Islet of Langerhans (tissue), 1 donor: ENCODE measurements around the gene HOTAIR.

Experiments
- FAIRE-seq: peaks from one replicate; lab custom pipeline; 2011; peaks lifted over from hg19 to GRCh38; lab: Jason Lieb, UNC

The HOTAIR gene

DNA sequence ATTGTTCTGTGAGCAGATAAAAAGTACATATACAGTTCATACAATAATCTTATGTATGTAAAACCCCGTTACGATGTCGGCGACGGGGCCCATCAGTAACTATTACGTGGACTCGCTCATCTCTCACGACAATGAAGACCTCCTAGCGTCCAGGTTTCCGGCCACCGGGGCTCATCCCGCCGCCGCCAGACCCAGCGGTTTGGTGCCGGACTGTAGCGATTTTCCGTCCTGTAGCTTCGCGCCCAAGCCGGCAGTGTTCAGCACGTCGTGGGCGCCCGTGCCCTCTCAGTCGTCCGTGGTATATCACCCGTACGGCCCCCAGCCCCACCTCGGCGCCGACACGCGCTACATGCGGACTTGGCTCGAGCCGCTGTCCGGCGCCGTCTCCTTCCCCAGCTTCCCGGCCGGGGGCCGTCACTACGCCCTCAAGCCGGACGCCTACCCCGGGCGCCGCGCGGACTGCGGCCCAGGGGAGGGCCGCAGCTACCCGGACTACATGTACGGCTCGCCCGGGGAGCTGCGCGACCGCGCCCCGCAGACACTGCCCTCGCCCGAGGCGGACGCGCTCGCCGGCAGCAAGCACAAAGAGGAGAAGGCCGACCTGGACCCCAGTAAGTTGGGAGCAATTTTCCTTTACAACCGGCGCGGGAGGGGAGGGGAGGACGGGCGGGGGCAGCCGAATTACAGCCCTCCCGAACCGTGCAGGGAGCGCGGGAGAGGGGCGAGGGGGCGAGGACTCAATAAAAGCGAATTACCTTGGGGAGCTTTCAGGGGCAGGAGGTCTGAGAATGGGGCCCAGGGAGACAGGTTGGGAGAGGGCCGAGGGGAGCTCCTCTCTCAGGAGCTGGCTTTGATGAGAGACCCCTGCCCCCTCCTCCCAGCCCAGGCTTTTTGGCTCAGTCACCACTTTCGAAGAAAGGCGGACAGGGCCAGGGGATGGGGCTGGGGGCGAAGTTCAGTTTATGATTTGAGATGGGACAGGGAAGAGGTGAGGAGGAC lies 25.7 kb upstream of the HOTAIR start, which contains the start of gene HOXC9:
Gene HOXC9 (plus strand): TSS at position 46 of the 999 bp plus-strand sequence. CDS start 28 bp downstream, at position 74.
- no peak for FAIRE-seq

DNA sequence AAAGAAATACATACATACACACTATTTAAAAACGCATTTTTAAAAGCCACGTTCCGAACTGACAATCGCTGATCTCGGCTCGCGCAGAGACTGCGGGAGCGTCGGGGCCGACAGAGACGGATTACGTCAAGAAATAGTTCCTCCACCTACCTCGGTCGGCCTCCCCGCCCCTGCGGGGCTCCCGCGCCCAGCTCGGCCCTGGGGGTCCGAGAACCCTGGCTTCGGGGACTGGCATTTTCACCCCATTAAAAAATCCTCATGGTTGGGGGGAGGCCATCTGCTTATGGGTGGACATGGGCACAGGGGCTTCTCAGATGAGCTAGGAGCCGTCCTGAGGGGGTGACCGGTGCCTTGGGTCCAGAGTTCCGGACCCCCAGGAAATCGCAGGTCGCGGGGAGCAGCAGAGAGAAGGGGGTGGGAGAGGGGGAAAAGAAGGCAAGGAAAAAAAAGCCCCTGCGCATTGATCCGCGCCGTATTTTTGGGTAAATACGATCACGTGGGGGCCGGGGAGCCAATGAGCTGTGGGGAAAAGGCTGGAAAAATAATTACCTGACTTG lies 24.9 kb upstream of the HOTAIR start:
- no peak for FAIRE-seq

DNA sequence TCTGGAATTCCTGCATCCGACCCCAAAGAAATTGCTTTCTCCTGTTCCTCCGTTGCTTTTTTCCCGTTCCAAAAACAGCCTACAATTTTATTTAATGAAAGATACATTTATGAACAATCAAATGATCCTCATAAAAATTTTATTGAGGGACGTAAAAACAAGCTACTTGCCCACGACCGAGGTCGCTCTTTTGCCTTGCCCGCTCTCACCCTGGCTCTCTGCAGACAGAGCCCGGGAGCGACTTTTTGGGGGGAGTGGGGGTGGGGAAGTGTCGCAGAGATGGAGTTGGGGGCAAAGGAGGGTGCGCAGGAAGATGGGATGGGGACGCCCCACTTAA lies 24.1 kb upstream of the HOTAIR start:
- FAIRE-seq: no peak

DNA sequence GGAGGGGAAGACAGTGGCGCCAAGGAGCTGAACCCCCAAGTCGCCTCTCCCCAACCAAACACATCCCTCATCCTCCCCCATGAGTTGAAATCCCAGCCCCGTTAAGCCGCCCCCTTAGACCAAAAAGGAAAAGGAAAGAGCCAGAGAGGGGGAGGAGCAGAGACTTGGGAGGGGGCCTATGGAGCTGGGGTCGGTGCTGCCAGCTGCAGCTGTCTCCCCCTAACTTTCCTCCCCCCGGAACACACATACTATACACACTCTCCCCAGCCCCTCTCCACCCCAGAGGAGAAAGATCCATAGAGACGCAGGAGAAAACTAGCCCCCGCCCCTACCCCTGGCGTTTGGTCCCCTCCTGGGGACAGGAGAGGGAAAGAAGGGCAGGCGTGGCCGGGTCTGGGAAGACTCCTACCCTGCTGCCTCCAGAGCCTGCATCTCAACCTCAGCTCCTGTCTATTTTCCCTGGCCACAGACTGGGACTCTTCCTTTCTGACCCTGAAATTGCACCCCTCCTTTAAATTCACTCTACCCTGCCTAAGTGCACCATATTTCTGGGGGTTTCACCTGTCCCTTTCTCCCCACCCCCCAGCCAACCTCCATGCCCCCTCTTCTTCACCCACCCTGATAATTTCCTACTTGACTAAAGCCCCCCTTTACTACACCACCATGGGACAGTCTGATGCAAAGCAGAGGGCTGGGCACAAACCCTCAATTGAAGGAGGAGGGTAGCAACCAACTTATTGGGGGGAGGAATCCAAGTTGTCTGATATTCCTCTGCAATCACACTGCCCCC lies 23.6 kb upstream of the HOTAIR start:
- no peak for FAIRE-seq

DNA sequence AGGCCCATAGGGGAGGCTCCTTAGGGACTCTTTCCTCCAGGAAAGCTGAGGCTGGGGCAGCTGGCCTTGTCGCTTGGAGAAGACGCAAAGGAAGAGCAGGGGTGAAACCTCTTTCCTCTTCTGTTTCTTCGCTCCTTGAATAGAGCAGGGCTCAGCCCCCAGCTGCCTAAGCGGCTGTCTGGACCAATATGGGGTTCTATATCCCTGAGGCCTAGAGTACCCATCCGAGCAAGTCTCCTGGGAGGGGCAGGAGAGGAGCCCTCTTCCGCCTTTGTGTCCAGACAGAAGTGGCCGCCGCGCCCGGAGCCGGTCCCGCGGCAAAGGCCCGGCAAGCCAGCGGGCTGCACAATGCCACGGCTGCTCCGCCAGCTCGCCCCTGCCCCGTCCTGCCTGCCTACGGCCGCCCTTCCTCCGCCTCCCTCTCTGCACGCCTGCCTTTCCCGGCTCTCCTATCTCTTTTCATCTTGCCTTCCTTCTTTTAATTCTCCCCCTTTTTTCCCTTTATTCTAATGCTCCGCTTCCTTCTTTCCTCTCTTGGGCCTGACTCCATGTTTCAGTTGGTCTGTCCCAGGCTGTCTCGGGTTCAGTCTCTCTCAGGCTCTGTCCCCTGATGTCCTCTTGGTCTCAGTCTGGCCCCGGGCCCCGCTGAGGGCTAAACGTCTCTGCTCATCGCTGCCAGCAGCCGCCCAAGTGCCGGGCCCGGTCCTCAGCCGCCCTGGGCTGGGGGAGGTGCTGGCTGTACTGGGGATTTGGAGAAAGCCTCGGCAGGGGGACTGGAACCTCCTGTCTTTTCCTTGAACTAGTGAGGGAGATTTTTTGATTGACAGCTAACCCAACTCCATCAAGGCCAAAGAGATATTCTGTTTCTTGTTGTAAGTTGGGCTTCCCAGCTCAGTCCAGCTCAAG lies 22.7 kb upstream of the HOTAIR start:
- FAIRE-seq: no peak

DNA sequence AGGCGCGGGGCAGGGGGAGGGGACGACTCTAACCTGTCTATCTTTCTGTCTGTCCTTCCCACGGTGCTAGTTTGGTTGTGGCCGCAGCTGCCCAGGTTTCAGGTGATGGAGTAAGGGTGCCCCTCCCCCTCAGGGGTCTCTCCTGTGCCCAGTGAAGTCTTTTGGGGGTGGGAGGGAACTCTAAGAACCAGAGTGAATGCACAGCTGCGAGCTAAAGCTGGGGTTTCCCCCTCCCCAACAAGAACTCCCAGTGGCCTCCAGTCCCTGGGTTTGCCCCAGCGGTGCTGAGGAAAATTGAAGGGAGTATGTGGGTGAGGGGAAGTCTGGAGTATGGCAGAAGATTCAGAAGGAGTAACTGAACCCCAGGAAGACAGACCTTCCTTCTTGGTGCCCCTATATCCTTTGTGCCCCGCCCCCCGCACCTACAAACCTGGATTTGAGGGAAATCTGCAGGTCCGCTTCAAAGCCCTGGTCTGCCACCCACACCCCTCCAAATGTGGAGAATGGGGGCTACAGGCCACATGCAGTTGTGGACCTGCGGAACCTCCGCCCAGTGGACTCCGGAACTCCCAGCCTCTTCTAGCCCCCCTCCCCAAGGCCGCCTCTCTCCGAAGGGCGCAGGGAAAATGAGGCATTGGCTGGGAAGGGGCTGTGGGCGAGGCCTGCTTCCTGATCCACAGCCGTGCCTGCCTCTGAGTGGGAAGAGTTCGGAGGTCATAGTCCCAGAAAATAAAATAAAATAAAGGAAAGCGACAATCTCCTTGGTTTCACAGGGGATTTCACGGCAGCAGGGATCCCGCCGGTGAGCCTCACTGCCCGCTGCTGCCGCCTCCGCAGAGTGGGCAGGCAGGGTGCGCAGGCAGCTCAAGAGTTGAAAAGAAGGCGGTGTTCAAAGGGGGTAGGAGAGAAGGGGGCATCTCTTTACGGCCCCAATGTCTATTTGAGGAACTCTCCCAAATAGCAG lies 21.8 kb upstream of the HOTAIR start:
- FAIRE-seq: no peak

DNA sequence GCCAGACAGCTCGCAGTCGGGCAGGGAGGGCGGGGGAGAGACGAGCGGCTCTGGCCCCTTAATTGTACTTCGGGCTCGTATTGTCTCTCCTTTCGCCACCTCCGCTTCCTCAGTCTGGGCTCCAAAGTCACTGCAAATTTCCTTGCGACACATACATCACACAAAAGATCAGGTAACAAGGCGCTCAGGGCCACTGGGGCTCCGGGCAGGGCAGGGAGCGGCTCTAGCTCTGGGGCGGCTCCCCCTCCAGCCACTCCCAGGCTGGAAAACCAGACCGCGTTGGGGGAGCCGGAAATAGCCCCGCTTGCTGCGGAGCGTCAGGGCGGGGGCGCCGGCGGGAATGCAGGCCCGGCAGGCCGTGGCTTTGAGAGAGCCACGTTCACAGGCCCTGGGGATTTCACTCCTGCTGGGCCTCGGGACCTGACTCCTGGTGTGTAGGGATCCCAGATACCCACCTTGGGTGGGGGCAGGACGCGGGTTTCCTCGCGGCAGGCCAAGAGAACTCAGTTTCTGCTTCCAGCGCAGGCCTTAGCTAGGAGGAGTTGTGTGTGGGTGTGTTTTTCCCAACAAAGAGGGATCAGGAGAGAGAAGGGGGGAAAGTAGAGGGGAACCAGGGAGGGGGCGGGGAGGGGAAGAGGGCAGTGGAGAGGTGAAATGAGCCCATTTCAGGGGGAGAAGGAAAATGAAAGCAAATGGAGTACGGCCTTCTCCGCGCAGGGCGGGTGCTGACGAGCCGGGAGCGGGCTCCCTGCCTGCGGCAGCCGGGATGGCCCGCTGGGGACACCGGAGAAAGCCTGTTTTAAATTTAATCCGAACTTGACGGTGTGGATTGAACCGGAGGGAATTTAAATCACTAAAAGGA lies 20.9 kb upstream of the HOTAIR start:
- no peak for FAIRE-seq

DNA sequence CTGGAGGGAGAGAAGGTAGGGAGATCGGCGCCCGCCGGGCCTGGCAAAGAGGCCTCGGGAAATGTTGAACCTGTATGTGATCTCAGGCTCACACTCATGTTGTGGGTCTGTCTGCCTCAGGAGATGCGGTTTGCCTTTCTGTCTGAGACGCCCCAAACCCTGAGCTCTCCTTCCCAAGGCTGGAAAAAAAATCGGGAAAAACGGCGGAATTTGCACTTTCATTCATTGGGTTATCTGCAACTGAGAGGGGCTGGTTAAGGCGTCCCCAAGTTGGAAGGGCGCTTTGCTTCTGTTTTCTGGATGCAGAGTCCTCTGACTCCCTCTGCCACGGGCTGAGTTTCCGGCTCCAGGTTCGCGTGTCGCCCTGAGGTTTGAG lies 20.2 kb upstream of the HOTAIR start:
- no peak for FAIRE-seq

DNA sequence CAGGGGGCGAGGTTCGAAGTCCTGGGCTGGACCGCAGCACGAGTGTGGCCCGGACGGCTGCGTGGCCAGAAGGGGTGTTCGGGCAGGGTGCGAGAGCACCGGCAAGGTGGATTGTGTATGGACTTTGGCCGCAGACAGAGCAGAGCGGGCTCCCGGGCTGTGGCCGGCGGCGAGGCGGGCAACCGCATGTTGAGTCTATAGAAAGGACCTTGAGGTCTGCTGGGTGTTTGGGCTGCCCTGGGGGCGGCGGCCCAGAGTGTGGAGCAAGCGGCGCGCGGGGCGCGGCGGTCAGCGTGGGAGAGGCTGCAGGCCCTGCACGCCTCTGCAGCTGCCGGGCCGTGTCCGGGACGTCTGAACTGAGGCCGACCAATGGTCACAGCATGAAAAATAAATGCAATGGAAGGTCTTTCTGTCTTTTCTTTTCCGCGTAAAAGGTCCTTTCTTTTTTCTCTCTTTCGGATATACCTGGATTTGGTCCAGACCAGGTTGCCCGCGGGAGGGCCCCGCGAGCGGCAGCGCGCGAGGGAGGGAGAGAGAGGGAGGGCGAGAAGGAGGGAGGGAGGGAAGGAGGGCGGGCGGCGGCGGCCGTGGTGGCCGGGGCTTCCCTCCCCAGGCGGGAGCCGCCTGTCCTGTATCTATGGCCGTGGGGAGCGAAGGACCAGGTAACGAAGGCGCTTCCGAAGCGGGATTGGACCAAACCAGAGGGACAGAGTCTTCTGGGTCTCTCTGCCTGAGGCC lies 19.7 kb upstream of the HOTAIR start:
- FAIRE-seq: no peak

DNA sequence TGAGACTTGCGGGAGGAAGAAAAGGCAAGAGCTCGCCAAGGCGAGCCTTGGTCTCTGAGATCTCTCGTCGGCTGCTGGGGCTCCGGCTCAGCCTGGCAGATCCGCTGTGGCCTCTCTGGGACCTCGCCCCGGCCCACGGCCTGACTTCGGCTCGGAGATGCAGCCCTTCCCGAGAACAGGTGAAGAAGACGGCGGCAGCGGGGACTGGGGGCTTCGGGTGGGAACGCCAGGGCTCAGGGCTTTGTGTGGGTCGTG lies 19.2 kb upstream of the HOTAIR start:
- no peak for FAIRE-seq

DNA sequence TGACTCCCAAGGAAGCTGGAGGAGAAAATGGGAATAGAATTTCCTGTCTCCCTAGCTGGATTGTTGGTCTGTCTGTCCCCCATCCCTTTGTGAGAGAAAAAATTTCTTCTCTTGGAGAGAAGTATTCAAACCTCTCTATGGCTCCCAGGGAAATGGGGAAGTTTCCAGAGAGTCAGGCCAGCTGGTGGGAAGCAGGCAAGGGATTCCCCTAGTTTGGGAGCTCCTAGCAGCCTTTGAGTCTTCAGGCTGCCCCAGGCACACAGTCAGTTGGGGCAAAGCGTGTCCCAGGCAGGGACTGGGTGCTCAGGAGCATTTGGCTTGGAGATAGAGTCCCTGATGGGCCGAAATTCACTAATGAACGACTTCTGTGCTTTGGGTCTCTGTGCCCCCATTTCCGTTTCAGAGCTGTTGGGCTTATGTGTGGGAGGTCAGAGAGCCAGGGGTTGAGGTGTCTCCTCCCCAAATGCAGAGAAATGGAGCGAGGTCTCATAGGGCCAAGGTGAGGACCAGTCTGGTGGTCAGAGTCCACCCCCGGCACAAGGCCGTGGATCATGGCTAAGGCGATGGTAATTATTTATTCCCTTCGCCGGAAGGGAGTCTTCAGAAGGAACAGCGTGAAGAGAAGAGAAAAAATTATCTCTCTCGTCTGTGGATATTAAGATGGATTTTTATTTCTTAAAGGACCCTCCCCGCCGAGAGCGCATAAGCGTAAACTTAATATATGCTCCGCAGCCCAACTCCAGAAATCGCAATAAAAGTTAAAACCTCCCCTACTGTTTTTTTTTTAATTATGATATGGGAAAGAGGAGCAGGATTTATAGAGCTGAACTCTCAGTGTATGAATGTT lies 18.6 kb upstream of the HOTAIR start:
- no peak for FAIRE-seq

DNA sequence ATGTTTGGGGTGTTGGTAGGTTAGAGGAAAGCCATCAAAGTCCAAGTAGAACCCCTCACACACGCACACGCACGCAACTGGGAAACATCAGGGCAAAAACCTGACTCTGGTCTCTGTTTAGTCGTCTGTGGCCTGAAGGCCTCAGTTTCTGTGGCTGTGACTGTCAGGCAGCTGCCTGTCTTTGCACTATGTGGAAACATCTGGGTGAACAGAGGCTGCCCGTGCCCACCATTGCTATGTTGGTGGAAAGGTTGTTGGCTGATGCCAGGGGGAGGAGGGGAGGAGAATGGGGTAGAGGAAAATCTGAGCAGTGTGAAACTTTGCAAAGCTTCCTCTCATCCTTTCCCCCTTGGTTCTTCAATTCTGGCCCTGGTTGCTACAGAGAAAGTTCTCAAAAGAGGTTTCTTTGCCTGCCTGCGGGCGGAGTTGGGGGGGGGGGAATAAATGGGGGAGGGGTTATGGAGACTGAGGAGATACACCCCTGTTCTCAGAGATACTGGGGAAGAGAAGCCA lies 17.7 kb upstream of the HOTAIR start:
- FAIRE-seq: no peak

DNA sequence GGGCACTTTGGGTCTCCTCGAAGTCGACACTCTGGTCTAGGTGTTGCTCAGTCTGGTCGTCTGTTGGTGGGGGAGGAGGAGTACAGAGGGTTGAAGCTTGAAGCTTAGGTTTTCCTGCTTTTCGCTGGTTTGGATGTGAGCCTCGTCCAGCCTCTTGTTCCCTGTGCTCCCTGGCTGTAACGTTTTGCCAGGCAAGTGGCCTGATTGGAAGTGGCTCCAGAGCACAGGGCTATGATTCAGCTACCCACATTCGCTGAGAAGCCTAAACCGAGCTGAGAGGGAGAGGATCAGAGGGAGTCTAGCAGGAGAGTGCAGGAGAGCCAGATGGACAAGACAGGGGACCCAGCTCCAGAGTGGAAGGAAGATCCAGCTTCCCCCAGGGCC lies 16.3 kb upstream of the HOTAIR start:
- no peak for FAIRE-seq

DNA sequence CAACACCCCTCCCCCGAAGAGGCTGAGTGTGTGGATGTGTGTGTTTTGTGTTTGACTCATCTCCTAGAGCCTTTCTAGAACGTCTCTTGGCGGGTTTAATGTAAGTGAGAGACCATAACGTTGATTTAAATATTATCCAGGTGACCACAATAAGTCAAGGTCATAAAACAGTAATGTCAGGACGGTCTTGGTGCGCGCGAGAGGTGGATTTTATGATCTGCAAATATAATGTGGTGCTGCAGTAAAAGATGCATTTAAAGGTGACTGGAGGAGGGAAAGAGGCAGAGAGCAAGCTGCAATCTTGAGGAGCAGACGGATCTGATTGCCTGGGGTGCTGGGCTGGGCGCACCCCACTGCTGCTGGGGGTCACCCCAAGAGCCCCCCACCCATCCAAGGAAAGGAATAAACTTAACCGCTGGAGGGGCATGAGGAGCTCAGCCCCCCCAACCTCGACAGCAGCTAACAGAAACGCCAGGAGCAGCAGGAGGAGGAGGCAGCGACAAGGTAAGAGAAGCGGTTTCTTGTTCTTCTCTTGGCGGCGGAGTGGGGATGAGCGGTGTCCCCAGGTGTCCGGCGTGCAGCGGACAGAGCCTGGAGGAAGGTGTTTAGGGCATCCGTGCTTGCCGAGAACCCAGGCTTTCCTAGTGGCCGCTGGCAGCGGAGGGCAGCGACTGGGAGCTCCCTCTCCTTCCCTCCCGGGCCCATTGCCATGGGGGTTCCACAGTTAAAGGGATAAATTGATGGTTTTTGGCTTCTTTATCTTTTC lies 15.7 kb upstream of the HOTAIR start:
- no peak for FAIRE-seq

DNA sequence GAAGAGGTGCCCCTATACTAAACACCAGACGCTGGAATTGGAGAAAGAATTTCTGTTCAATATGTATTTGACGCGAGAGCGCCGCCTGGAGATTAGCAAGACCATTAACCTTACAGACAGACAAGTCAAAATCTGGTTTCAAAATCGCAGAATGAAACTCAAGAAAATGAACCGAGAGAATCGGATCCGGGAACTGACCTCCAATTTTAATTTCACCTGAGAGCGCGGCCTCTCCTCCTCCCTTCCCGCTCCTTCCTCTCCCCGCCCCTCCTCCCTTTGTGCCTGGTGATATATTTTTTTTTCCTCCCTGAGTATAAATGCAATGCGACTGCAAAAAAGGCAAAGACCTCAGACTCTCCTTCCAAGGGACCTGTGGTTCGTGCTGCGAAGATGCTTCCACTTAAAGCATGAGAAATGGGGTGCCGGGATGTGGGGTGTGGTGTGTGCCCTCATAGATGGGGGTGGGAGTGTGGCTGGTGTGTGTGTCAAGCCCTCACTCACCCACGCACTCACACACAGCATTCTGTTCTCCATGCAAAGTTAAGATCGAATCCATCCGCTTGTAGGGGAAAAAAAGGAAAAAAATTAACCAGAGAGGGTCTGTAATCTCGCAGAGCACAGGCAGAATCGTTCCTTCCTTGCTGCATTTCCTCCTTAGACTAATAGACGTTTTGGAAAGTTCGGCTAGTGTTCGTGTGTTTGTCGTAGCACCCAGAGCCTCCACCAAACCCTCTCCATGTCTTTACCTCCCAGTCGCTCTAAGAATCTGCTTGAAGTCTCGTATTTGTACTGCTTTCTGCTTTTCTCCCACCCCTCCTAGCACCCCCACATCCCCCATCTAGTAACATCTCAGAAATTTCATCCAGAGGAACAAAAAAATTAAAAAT lies 14.7 kb upstream of the HOTAIR start:
- no peak for FAIRE-seq

DNA sequence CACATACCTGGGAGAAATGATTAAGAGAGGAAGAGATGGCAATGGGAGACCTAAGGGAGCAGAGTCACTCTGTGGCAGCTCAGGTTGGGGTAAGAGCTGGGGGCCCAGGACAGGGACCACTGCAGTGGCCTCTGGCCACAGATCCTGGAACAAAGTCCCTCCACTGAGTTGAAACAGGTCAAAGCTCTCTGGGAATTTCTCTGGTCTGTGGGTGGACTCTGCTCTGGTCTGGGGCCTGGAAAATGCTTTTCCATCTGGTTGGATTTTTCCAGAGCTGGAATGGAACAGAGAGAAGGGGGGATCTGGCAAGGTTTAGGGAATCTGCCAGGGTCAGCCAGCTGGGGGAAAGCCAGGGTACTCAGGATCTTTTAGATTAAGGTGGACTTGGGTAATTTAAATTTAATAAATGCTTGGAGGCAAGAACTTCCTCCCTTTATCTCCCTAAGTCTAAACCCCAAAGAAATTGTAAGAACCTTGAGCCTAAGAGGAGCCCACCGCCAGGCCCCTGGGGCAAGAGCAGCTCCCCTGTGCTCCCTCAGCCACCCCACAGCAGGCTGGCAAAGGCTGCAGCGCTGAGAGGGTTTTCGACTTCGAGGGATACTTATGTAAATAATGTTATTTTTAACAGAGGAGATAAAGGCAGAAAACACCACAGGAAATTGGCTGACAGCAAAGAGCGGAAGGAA lies 13.9 kb upstream of the HOTAIR start:
- no peak for FAIRE-seq
